NCI-H345 (cell line): Measurements from ENCODE around the gene IVNS1ABP.
"Not testable (repeated sequence)": the region's sequence is repeated elsewhere in the genome, so short reads cannot be mapped to it uniquely, and the experiment has no call there.

ENCODE experiments used
- DNase-seq: peaks from one replicate; lab custom pipeline; 2025; lab: John Stamatoyannopoulos, UW

IVNS1ABP gene

GRCh38 chr1:185252404-185252803 is 64.6 kb downstream of the IVNS1ABP start:
- not testable (repeated sequence) for DNase-seq

- DNase-seq, result not testable (repeated sequence)
These were observed 65.1 kb downstream of the IVNS1ABP start for GRCh38 chr1:185251928-185252327.

- DNase-seq, result no peak
These were observed 67.0 kb downstream of the IVNS1ABP start for GRCh38 chr1:185250063-185250462.

GRCh38 chr1:185249563-185249962 is 67.5 kb downstream of the IVNS1ABP start:
- no peak for DNase-seq
